ENCODE results near the gene SSPN. TPM values are rescaled to one million over a fixed set of nuclear protein-coding genes. Genes with fewer than 3 reads are reported as not detected.

The SSPN gene
- total RNA-seq, 2 donors from 2014 or later: 52.4 to 61.1 TPM

DNA sequence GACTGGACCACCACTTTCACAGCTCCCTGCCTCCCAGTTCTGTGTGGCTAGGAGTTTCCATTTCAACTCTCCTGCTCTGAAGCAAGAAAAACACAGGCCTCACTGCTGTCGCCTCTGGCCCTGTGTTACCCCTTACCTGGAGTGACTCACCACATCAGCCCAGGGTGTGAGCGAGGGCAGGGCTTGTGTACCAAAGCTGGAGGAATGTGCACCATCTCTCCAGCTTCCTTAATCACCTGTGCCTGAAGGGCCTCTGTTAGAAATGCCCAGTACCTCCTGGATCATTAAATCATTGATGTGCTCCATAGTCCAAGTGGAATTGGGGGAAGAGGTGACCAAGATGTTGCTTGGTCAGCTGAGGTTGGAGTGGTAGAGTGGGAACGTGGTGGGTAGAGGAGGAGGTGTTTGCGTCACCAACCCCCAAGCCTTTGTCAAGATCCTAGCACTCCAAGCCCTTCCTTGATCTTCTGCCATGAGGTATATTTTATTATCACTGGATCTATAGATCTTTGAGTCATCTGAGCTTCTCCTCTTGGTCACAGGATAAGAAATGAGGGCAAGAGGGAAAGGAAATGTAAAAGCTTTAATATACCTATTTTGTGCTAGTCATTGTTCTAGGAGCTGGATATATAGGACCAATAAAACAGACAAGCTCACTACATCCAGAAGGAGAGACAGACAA is 51.3 kb downstream of the SSPN start:
- H3K36me3 ChIP-seq: no peaks in the 10 kb centered on the region
- no peaks in the 10 kb centered on the region for H3K4me1 ChIP-seq

DNA sequence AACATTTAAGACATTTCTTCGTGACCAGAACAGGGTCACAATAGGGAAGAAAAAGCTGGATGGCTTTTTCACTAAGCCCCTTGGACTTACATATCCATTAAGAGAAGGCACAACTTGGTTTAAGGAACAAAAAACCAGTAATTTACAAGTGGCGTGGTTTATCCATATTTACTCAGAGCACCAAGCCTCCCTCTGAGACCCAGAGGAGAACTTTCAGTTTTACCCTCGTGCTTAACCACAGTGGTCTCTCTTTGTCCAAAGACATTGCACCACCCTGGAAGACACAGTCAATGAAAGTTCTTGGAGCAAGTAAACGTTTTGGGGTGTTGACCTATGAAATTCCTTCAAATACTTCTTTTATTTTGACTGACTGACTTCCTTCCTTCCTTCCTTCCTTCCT is 52.5 kb downstream of the SSPN start:
- Histone ChIP-seq H3K4me3 (no peak overlapping the region), H3K4me1 (no peaks in the 10 kb centered on the region), H3K27me3 (no peaks in the 10 kb centered on the region), H3K36me3 (no peaks in the 10 kb centered on the region), H3K9me3 (peaks cover 0 to 7% of the 10 kb centered on the region in 2 donors), H3K27ac (no peak overlapping the region)
- TF ChIP-seq, protein P1, sequence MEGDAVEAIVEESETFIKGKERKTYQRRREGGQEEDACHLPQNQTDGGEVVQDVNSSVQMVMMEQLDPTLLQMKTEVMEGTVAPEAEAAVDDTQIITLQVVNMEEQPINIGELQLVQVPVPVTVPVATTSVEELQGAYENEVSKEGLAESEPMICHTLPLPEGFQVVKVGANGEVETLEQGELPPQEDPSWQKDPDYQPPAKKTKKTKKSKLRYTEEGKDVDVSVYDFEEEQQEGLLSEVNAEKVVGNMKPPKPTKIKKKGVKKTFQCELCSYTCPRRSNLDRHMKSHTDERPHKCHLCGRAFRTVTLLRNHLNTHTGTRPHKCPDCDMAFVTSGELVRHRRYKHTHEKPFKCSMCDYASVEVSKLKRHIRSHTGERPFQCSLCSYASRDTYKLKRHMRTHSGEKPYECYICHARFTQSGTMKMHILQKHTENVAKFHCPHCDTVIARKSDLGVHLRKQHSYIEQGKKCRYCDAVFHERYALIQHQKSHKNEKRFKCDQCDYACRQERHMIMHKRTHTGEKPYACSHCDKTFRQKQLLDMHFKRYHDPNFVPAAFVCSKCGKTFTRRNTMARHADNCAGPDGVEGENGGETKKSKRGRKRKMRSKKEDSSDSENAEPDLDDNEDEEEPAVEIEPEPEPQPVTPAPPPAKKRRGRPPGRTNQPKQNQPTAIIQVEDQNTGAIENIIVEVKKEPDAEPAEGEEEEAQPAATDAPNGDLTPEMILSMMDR (IDR thresholded peaks at IDR 0.05): no peak
- DNase-seq (ENCODE audit: low spot score): no peak

More for the DNA sequence above, 51.3 kb downstream of the SSPN start:
- Histone ChIP-seq H3K27me3 (no peaks in the 10 kb centered on the region), H3K9me3 (peaks cover 0 to 7% of the 10 kb centered on the region in 2 donors), H3K27ac (no peak overlapping the region), H3K4me3 (no peak overlapping the region)
- no peak for DNase-seq (ENCODE audit: low spot score)
- TF ChIP-seq, protein P1 (IDR thresholded peaks at IDR 0.05): no peak

DNA sequence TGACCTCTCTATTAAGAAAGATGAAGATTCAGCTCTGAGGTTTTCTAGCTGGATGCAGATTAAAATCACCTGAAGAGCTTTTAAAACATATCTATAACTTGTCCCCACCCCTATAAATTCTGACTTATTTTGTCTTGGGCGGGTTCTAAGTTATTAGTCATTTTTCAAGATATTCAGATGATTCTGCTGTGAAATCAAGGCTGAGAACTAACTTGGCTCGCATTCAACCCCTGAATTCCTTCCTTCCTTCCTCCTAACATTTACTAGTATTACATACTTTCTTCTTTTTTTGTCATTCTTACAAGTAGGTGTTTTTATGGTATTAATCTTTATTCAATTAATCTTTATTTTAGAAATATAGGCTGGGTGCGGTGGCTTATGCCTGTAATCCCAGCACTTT is 55.4 kb downstream of the SSPN start:
- Histone ChIP-seq H3K27ac (no peak overlapping the region), H3K4me1 (no peaks in the 10 kb centered on the region), H3K36me3 (no peaks in the 10 kb centered on the region), H3K27me3 (no peaks in the 10 kb centered on the region), H3K9me3 (peaks cover 0 to 7% of the 10 kb centered on the region in 2 donors), H3K4me3 (no peak overlapping the region)
- TF ChIP-seq, protein P1 (IDR thresholded peaks at IDR 0.05): no peak
- DNase-seq (ENCODE audit: low spot score): no peak

DNA sequence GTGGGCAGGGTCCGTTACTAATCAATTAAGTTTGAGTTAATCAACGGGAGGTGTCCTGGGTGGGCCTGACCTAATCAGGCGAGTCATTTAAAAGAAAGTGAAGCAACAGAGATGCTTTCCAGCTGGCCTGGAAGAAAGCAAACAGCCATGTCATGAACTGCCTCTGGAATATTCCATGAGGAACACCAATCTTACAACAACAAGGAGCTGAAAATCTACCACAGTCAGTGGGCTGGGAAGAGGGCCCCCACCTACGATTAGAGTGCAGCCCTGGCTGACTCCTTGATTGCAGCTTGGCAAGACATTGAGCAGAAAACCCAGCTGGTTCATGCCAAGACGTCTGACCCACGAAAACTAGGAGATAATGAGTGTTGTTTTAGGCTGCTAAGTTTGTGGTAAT is 56.2 kb downstream of the SSPN start:
- H3K36me3 ChIP-seq: no peaks in the 10 kb centered on the region
- TF ChIP-seq, protein P1 (IDR thresholded peaks at IDR 0.05): no peak
- peak overlapping the region; percentile 4 to 32 for H3K27ac ChIP-seq
- H3K27me3 ChIP-seq: no peaks in the 10 kb centered on the region
- peaks cover 0 to 10% of the 10 kb centered on the region in 2 donors for H3K9me3 ChIP-seq
- H3K4me3 ChIP-seq: no peak overlapping the region
- peak; percentile 93 for DNase-seq (ENCODE audit: low spot score)
- no peaks in the 10 kb centered on the region for H3K4me1 ChIP-seq

DNA sequence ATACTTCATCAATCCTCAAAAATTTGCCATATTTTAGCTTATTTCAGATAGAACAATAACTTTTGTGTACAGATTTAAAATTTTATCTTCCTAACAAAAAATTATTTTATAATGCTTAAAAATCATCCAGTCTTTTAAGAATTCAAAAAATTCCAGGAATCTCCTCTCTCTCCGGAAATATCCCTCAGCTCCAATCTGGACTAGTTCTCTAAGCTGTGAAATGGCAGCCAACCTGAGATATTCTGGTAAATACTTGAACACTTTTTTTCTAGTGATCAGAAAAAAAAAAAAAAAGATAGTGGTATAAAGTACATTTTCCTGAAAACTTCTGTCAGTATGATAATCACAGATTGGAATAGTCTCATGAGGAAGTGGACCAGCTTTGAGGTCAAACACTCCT is 57.6 kb downstream of the SSPN start:
- no peak overlapping the region for H3K27ac ChIP-seq
- TF ChIP-seq, protein P1 (IDR thresholded peaks at IDR 0.05): no peak
- H3K36me3 ChIP-seq: no peaks in the 10 kb centered on the region
- H3K4me3 ChIP-seq: no peak overlapping the region
- H3K9me3 ChIP-seq: peaks cover 0 to 10% of the 10 kb centered on the region in 2 donors
- DNase-seq (ENCODE audit: low spot score): no peak
- H3K4me1 ChIP-seq: no peaks in the 10 kb centered on the region
- H3K27me3 ChIP-seq: no peaks in the 10 kb centered on the region
